AG09309 (cell line): Measurements from ENCODE around the gene JAKMIP1.

Source experiments
- DNase-seq: peaks from one replicate; pipeline ENCODE4 v3.0.0-alpha.2; 2010; ENCODE audit warnings: low read depth
- H3K4me3 ChIP-seq: 2 replicates; pipeline ENCODE4 v1.5.1; 2011; ENCODE audit warnings: mild to moderate bottlenecking, low read depth, low read length, moderate library complexity; ENCODE audit not compliant: control insufficient read depth
- CTCF ChIP-seq: IDR thresholded peaks from 2 replicates; pipeline ENCODE4 v1.5.1; 2011; ENCODE audit warnings: mild to moderate bottlenecking, low read depth, low read length, inconsistent platforms; ENCODE audit not compliant: insufficient read depth, control insufficient read depth; ENCODE audit errors: missing control alignments

JAKMIP1 gene

GRCh38 chr4:6157926-6158325 is 42.4 kb downstream of the JAKMIP1 start:
- no peak for TF ChIP-seq CTCF
- no peak for DNase-seq
- no peak overlapping the region for H3K4me3 ChIP-seq

GRCh38 chr4:6155996-6156750 is 44.2 kb downstream of the JAKMIP1 start:
- H3K4me3 ChIP-seq, result no peak overlapping the region
- TF ChIP-seq CTCF, result no peak
- no peak for DNase-seq

GRCh38 chr4:6154875-6155274 is 45.5 kb downstream of the JAKMIP1 start:
- TF ChIP-seq CTCF, result no peak
- no peak for DNase-seq
- no peak overlapping the region for H3K4me3 ChIP-seq

- DNase-seq, result no peak
- no peak overlapping the region for H3K4me3 ChIP-seq
- TF ChIP-seq CTCF, result no peak
Observed at GRCh38 chr4:6153874-6154273, 46.5 kb downstream of the JAKMIP1 start.

DNA sequence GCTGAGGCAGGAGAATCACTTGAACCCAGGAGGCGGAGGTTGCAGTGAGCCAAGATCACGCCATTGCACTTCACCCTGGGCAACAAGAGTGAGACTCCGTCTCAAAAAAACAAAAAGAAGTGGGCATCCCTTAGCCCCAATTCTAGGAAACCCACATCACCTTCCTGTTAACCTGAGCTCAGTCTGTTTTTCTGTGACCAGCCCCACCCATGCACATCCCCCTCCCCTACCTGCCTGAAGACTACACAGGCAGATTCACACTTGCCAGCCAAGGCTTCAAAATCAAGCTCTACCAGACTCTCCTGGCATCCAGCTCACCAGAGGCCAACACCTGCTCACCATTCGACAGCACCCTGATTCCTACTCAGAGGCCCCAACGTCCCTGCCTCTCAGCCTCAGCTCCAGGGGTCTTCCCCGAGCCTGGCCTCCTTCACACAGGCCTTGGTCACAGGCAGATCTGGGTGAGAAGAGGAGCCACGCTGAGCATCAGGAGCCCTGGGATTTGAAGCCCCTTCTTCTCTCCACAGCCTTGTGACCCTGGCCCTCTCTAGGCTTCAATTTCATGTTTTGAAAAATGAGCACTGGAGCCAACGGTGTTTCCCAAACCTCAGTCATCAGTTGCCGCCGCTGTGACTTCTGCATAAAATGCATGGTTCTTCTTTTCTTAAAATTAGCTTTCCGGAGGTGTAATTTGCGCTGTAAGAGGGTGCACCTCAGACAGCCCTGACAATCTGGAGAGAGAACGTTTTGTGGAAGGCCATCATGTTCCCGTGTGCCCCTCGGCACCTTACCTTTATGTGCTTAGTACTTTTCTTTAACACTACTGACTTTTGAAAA is 47.3 kb downstream of the JAKMIP1 start:
- no peak for TF ChIP-seq CTCF
- no peak for DNase-seq
- H3K4me3 ChIP-seq, result no peak overlapping the region

DNA sequence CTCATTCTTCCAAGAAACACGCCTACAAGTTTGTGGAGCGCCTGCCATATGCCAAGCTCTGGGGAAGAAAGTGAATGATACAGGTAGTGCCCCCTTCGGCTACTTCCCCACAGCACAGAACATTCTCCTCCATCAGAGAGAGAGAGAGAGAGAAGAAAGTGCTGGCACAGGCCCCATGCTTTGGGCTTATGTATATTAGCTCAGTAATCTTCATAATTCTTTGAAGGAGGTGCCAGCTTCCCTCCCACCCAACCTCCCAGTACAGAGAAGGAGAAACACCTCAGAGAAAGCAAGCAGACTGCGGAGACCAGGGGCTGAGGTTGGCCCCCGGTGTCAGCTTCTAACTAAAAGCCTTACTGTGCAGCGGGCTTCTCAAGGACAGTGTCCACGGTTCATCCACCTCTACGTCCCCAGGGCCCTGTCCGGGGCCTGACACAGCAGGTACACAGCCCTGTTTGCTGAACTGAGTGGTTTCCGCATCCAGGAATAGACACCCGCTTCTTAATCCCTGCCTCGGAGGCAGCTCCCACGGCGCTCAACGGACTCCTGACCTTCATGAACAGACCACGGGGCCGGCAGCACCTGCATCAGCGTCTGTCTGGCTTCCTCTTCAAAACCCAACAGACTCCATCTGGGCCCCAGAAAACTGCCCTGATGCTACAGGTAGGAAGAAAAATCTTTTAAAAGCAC is 50.2 kb downstream of the JAKMIP1 start:
- H3K4me3 ChIP-seq, result no peak overlapping the region
- TF ChIP-seq CTCF, result no peak
- no peak for DNase-seq
